B cell (primary cell): ENCODE measurements around the gene NUAK1. TPM values are rescaled to one million over a fixed set of nuclear protein-coding genes. Genes with fewer than 3 reads are reported as not detected.
A peak's percentile ranks its signal among the peaks of the same experiment; 100 is the strongest.

Source experiments
- ATAC-seq: fragments of 200-7000 bp; cut with Tn5 transposase; one replicate; pipeline ENCODE4 v1.10.0; 2021; ENCODE audit warnings: low read depth, mild to moderate bottlenecking, moderate number of reproducible peaks, moderate library complexity
- CTCF ChIA-PET: fragments of 350-600 bp; sonication (Branson Sonifier 250); formaldehyde crosslinking; loops from one replicate; lab custom pipeline; 2021; ENCODE audit warnings: antibody characterized with exemption, inconsistent platforms; lab: Charles Lee
- POLR2A ChIA-PET: fragments of 350-600 bp; sonication (Branson Sonifier 250); formaldehyde crosslinking; loops from one replicate; lab custom pipeline; 2021; ENCODE audit warnings: antibody characterized with exemption; lab: Charles Lee
- DNase-seq: peaks from one replicate; pipeline ENCODE4 v3.0.0; 2013
- H2AFZ ChIP-seq: 2 replicates; pipeline ENCODE4 v1.6.1; 2012; ENCODE audit warnings: mild to moderate bottlenecking, low read depth, low read length; ENCODE audit not compliant: insufficient read depth, poor library complexity, severe bottlenecking
- H3K27ac ChIP-seq, 2 donors: 1 replicate in 1 of 2; 2 replicates in 1 of 2; pipeline ENCODE4 v1.5.1; 2012 to 2013; ENCODE audit warnings: low read length in 2 of 2, mild to moderate bottlenecking in 2 of 2, moderate library complexity in 1 of 2
- H3K27me3 ChIP-seq, 4 experiments: fragments of 200-600 bp in 1 of 4; sonication (generic) in 1 of 4; replicated peaks in 1 of 4; 1 replicate in 2 of 4; 2 replicates in 2 of 4; pipeline versions ENCODE4 v1.6.1 to v1.7.0; 2013 to 2016; ENCODE audit warnings: low read length in 3 of 4, mild to moderate bottlenecking in 2 of 4, mixed read lengths in 1 of 4, moderate library complexity in 1 of 4; ENCODE audit not compliant: insufficient read depth in 4 of 4, control insufficient read depth in 3 of 4; ENCODE audit errors: control extremely low read depth in 1 of 4
- H3K36me3 ChIP-seq, 2 experiments: replicated peaks in 1 of 2; 1 replicate in 1 of 2; 2 replicates in 1 of 2; pipeline versions ENCODE4 v1.6.1 to v1.7.1; 2013; ENCODE audit warnings: low read length in 1 of 2; ENCODE audit not compliant: insufficient read depth in 2 of 2, control insufficient read depth in 1 of 2; ENCODE audit errors: control extremely low read depth in 1 of 2, extremely low read depth in 1 of 2
- H3K4me1 ChIP-seq, 2 donors: fragments of 200-600 bp in 1 of 2; sonication (generic) in 1 of 2; 1 replicate in 1 of 2; 2 replicates in 1 of 2; pipeline versions ENCODE4 v1.5.1 to v1.6.1; 2013 to 2017; ENCODE audit warnings: low read length in 2 of 2; ENCODE audit not compliant: control insufficient read depth in 2 of 2, insufficient read depth in 2 of 2
- H3K4me2 ChIP-seq: replicated peaks from 2 replicates; pipeline ENCODE3; 2012; ENCODE audit warnings: mild to moderate bottlenecking, low read depth, low read length; ENCODE audit not compliant: poor library complexity, severe bottlenecking
- H3K4me3 ChIP-seq, 5 experiments: fragments of 200-600 bp in 1 of 5; sonication (generic) in 1 of 5; 1 replicate in 3 of 5; 2 replicates in 2 of 5; pipeline versions ENCODE4 v1.5.1 to v1.7.0; 2011 to 2016; ENCODE audit warnings: low read length in 4 of 5, mild to moderate bottlenecking in 4 of 5, low read depth in 2 of 5, control low read depth in 1 of 5, moderate library complexity in 1 of 5; ENCODE audit not compliant: insufficient read depth in 1 of 5; ENCODE audit errors: control extremely low read depth in 1 of 5, extremely low read depth in 1 of 5
- H3K79me2 ChIP-seq: fragments of 200-600 bp; sonication (generic); one replicate; pipeline ENCODE4 v1.6.0; 2016; ENCODE audit warnings: low read length; ENCODE audit not compliant: control insufficient read depth, insufficient read depth
- H3K9ac ChIP-seq: fragments of 200-600 bp; sonication (generic); 2 replicates; pipeline ENCODE4 v1.6.1; 2017; ENCODE audit warnings: mild to moderate bottlenecking, low read length, moderate library complexity
- H3K9me3 ChIP-seq, 3 donors: one replicate each; pipeline versions ENCODE4 v1.6.1 to v1.7.1; 2013; ENCODE audit warnings: low read length in 2 of 3; ENCODE audit not compliant: control insufficient read depth in 2 of 3, insufficient read depth in 1 of 3; ENCODE audit errors: control extremely low read depth in 1 of 3
- H4K20me1 ChIP-seq: 2 replicates; pipeline ENCODE4 v1.6.0; 2012; ENCODE audit warnings: mild to moderate bottlenecking, low read length; ENCODE audit not compliant: insufficient read depth, control insufficient read depth, poor library complexity, severe bottlenecking
- H3K27ac Mint-ChIP-seq: one replicate; pipeline ENCODE4 v1.8.0; 2021; ENCODE audit warnings: mixed read lengths
- H3K27me3 Mint-ChIP-seq: one replicate; pipeline ENCODE4 v1.8.0; 2021; ENCODE audit warnings: mixed read lengths
- H3K4me1 Mint-ChIP-seq: one replicate; pipeline ENCODE4 v1.8.0; 2021; ENCODE audit warnings: mixed read lengths
- H3K4me3 Mint-ChIP-seq: one replicate; pipeline ENCODE4 v1.8.0; 2021; ENCODE audit warnings: mixed read lengths
- H3K9me3 Mint-ChIP-seq: one replicate; pipeline ENCODE4 v1.8.0; 2022; ENCODE audit warnings: mixed read lengths; ENCODE audit not compliant: insufficient read depth
- CTCF ChIP-seq: fragments of 200-600 bp; IDR thresholded peaks from one replicate; pipeline ENCODE4 v1.8.0; 2022; ENCODE audit warnings: antibody characterized with exemption, mild to moderate bottlenecking
- EZH2 ChIP-seq: IDR thresholded peaks from 2 replicates; pipeline ENCODE4 v1.6.1; 2012; ENCODE audit warnings: borderline replicate concordance, low read depth, mild to moderate bottlenecking, moderate library complexity, low read length; ENCODE audit not compliant: insufficient read depth, poor library complexity, severe bottlenecking
- WGBS: methylation state at CpG from one replicate; pipeline ENCODE4 v1.1.5; 2013; ENCODE audit warnings: missing lambda C conversion rate; ENCODE audit not compliant: insufficient coverage; 5-methylcytosine and 5-hydroxymethylcytosine counted together
- intact Hi-C: fragments of 100-400 bp; cut with micrococcal nuclease; formaldehyde crosslinking; loops from one replicate; pipeline ENCODE4 v1.10.0; 2022
- polyA plus RNA-seq: library from polyadenylated mRNA; depleted of rRNA; stranded (reverse); fragments of >200 nt; gene quantifications from 2 replicates; pipeline ENCODE4 v1.2.3, GENCODE V29; 2012
- total RNA-seq, 2 donors: library from RNA; stranded (reverse); fragments of 120-200 nt in 1 of 2; gene quantifications; 1 replicate in 1 of 2; 2 replicates in 1 of 2; pipeline versions ENCODE4 v1.2.3 to v1.2.4, GENCODE V29; 2013 to 2022

Gene NUAK1
- total and polyA plus RNA-seq, 2 donors (not counting 1 experiment from before 2014, with no cell fraction given), result not detected

GRCh38 chr12:106137530-106138356, 1.0 kb downstream of the NUAK1 start:
- POLR2A ChIA-PET, result no interaction called here
- Histone ChIP-seq H3K79me2 (no peaks in the 10 kb centered on the region), H3K4me3 (no peak overlapping the region), H3K4me1 (peaks cover 19 to 31% of the 10 kb centered on the region in 2 donors), H3K9me3 (peaks cover 0 to 6% (median 0%) of the 10 kb centered on the region in 3 donors), H3K27me3 (peaks cover 0 to 66% (median 57%) of the 10 kb centered on the region in 4 experiments), H2AFZ (peak overlapping the region; percentile 51), H3K27ac (no peak overlapping the region), H3K4me2 (peak overlapping the region; percentile 81), H4K20me1 (no peaks in the 10 kb centered on the region), H3K36me3 (no peaks in the 10 kb centered on the region), H3K9ac (no peak overlapping the region)
- Mint-ChIP-seq H3K4me3 (peak overlapping the region; percentile 79), H3K9me3 (no peaks in the 10 kb centered on the region), H3K4me1 (peaks cover 18% of the 10 kb centered on the region), H3K27ac (no peak overlapping the region), H3K27me3 (peaks cover 76% of the 10 kb centered on the region)
- TF ChIP-seq EZH2, result no peak
- no peak for TF ChIP-seq CTCF
- 30% methylated on average over 9 of the region's 20 CpGs for WGBS
- ATAC-seq (no peak), DNase-seq (peak; percentile 8)
- CTCF ChIA-PET, result interaction anchor here (0.8 to 7.1 kb wide), 8 partner anchors 8 to 719 kb away, joined by 3 to 88 read pairs (median 6); no protein-coding TSS in a partner anchor
- intact Hi-C loops, result no loop called here

- no peaks in the 10 kb centered on the region for H4K20me1 ChIP-seq
- H2AFZ ChIP-seq, result no peak overlapping the region
- peaks cover 18% of the 10 kb centered on the region for H3K4me1 Mint-ChIP-seq
- no peak for ATAC-seq
- peaks cover 0 to 67% (median 56%) of the 10 kb centered on the region in 4 experiments for H3K27me3 ChIP-seq
- intact Hi-C loops, result no loop called here
- H3K9me3 ChIP-seq, result peaks cover 0 to 6% (median 0%) of the 10 kb centered on the region in 3 donors
- peaks cover 19 to 31% of the 10 kb centered on the region in 2 donors for H3K4me1 ChIP-seq
- H3K79me2 ChIP-seq, result no peaks in the 10 kb centered on the region
- no peaks in the 10 kb centered on the region for H3K9me3 Mint-ChIP-seq
- H3K4me3 ChIP-seq, result no peak overlapping the region
- peak; percentile 88 for TF ChIP-seq CTCF
- no peak for TF ChIP-seq EZH2
- no peak overlapping the region for H3K4me3 Mint-ChIP-seq
- H3K36me3 ChIP-seq, result no peaks in the 10 kb centered on the region
- POLR2A ChIA-PET, result no interaction called here
- H3K27ac ChIP-seq, result no peak overlapping the region
- H3K27me3 Mint-ChIP-seq, result peaks cover 73% of the 10 kb centered on the region
- no peak overlapping the region for H3K9ac ChIP-seq
- 6% methylated on average over 12 of the region's 13 CpGs for WGBS
- no peak overlapping the region for H3K4me2 ChIP-seq
- DNase-seq, result peak; percentile 71
- no peak overlapping the region for H3K27ac Mint-ChIP-seq
- CTCF ChIA-PET, result interaction anchor here (0.7 to 7.1 kb wide), 15 partner anchors 8 to 728 kb away, joined by 3 to 88 read pairs (median 3); no protein-coding TSS in a partner anchor
Observed at GRCh38 chr12:106136263-106136662, 2.5 kb downstream of the NUAK1 start.
